H1 (cell line): ENCODE results near the gene OR6K6. TPM values are rescaled to one million over a fixed set of nuclear protein-coding genes. Genes with fewer than 3 reads are reported as not detected.

Experiments used
- CTBP2 ChIP-seq: IDR thresholded peaks from 2 replicates; pipeline ENCODE4 v1.7.0; 2011; ENCODE audit warnings: borderline replicate concordance, mild to moderate bottlenecking, moderate library complexity, mixed read lengths, low read length; ENCODE audit not compliant: insufficient read depth, insufficient read length
- EGR1 ChIP-seq: IDR thresholded peaks from 2 replicates; pipeline ENCODE4 v1.6.1; 2011; ENCODE audit warnings: low read depth, low read length, borderline replicate concordance
- FOSL1 ChIP-seq: IDR thresholded peaks from 2 replicates; pipeline ENCODE4 v1.6.1; 2011; ENCODE audit warnings: mild to moderate bottlenecking, low read depth, low read length, moderate library complexity; ENCODE audit not compliant: insufficient read depth
- KDM1A ChIP-seq: fragments of 200-600, 300-600 bp; sonication (generic); IDR thresholded peaks from 2 replicates; pipeline ENCODE4 v1.7.1; 2016; ENCODE audit warnings: mild to moderate bottlenecking, low read length, borderline replicate concordance
- NANOG ChIP-seq: IDR thresholded peaks from 2 replicates; pipeline ENCODE4 v1.6.1; 2011; ENCODE audit warnings: low read length, low read depth, mild to moderate bottlenecking, inconsistent platforms; ENCODE audit not compliant: insufficient read depth, poor library complexity, severe bottlenecking
- RFX5 ChIP-seq: IDR thresholded peaks from 2 replicates; pipeline ENCODE4 v1.6.1; 2011; ENCODE audit warnings: low read depth, low read length, improper control_type of control experiment, borderline replicate concordance
- SRF ChIP-seq: IDR thresholded peaks from 2 replicates; pipeline ENCODE4 v1.6.1; 2011; ENCODE audit warnings: mild to moderate bottlenecking, low read depth, low read length, moderate library complexity
- YY1 ChIP-seq: IDR thresholded peaks from 2 replicates; pipeline ENCODE4 v1.6.1; 2011; ENCODE audit warnings: low read depth, mild to moderate bottlenecking, low read length
- polyA plus RNA-seq, 7 experiments: library from polyadenylated mRNA; depleted of rRNA in 3 of 7; stranded (reverse) in 5 of 7; unstranded in 2 of 7; fragments of >200 nt in 5 of 7; fragments of 200-250 nt in 2 of 7; gene quantifications; 1 replicate in 5 of 7; 2 replicates in 1 of 7; 4 replicates in 1 of 7; pipeline versions ENCODE4 v1.2.1 to v1.2.3, GENCODE V29; 2011 to 2013; ENCODE audit warnings: missing spikeins in 2 of 7, mixed read lengths in 2 of 7
- total RNA-seq: library from RNA; stranded (reverse); fragmentation: NEBNext Ultra II Directional; extraction: Animal tissue kit (Norgen Biotek cat#: 25700); gene quantifications from 2 replicates; pipeline ENCODE4 v1.2.1, GENCODE V29; 2021

Gene OR6K6
- total and polyA plus RNA-seq, 2 of the 8 experiments (the other 6 are each of a cell fraction or from before 2014, with no cell fraction given): not detected

- no peak for TF ChIP-seq EGR1
- TF ChIP-seq CTBP2: no peak
- no peak for TF ChIP-seq FOSL1
- TF ChIP-seq NANOG: no peak
- no peak for TF ChIP-seq KDM1A
- TF ChIP-seq RFX5: no peak
- no peak for TF ChIP-seq YY1
- no peak for TF ChIP-seq SRF
These were observed 37.2 kb upstream of the OR6K6 start (continued) for GRCh38 chr1:158717344-158717743.
